HG03558 (cell line): ENCODE measurements around the gene KRTAP15-1.

ENCODE experiments used
- ATAC-seq: cut with Tn5 transposase; IDR thresholded peaks from one replicate; pipeline ENCODE4 v1.9.1; 2021; ENCODE audit warnings: moderate number of reproducible peaks; ENCODE audit not compliant: unreplicated experiment; ENCODE audit errors: extremely low read depth

Gene KRTAP15-1

GRCh38 chr21:30486180-30486579 lies 46.1 kb downstream of the KRTAP15-1 start:
- no peak for ATAC-seq

DNA sequence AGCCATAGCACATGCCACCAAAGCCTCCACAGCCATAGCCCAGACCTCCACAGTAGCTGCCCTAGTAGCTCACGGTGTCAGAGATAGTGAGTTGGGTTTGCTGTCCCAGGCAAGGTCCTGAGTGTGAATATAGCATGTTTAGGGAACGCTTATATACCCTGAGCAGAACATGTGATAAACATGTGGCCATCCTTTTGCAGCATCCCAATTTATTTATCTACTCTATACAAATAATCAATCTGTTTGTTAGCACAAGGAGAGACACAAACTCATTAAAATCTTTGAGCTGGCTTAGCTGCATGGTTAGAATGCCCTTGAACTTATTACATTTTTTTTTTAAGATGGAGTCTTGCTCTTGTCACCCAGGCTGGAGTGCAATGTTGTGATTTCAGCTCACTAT lies 47.3 kb downstream of the KRTAP15-1 start, which contains the start of gene KRTAP19-2:
Gene KRTAP19-2 (minus strand): TSS at position 101 of the 400 bp plus-strand sequence. CDS start 88 bp downstream, at position 13.
- ATAC-seq, result no peak
